CD4-positive, alpha-beta T cell treated with Interleukin-4 for 4 hours (primary cell): ENCODE results near the gene PVALEF.
A peak's percentile ranks its signal among the peaks of the same experiment; 100 is the strongest.
"Not testable (repeated sequence)": the region's sequence is repeated elsewhere in the genome, so short reads cannot be mapped to it uniquely, and the experiment has no call there.

Experiments
- DNase-seq: peaks from one replicate; pipeline ENCODE4 v3.0.0-alpha.2; 2020

Gene PVALEF

DNA sequence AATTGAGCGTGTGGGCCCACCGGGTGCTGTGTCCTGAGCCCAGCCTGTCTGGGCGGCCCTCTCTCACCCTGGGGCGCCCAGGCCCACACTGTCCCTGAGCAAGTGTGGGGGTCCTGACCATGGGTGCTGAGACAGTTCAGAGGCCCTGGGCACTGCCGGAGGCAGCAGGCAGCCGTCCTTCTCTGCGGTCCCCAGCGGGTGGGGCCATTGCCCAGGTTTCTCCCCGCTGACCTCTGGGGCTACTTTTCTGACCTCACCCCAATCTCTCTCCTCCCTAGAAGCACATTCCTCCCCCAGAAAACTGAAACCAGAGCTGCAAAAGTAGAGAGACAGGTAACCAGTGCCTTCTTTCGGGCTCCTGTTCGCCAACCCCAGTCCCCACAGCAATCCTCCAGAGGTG, 36.0 kb upstream of the PVALEF start:
- no peak for DNase-seq

DNA sequence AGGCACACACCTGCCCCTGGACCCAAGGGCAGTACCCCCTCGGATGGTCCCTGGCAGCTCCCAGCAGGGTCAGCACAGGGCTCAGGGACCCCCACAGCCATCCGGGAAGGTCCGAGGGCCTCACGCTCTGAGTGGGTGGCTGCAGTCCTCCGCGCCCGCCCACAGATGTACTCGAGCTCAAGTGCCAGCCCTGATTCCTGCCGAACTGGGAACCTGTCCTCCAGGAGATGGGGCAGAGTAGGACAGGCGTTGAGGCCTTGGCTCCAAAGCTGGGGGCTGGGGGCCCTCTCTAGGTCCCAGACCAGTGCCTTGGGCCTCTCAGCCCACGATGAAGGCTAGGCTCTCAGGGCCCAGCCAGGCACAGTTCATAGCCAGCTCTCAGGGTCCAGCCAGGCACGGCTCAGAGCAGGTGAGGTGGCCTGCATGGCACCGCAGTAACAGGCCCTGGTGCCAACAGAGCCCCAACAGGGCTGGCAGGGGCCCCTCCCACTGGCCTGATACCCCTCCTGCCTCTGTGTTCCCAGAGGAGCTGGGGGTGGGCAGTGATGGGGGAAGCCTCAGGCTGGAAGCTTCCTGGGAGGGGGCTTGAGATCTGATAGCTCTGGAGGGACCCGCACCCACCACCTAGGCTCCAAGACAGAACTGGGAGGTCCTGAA, 35.5 kb upstream of the PVALEF start:
- no peak for DNase-seq

DNA sequence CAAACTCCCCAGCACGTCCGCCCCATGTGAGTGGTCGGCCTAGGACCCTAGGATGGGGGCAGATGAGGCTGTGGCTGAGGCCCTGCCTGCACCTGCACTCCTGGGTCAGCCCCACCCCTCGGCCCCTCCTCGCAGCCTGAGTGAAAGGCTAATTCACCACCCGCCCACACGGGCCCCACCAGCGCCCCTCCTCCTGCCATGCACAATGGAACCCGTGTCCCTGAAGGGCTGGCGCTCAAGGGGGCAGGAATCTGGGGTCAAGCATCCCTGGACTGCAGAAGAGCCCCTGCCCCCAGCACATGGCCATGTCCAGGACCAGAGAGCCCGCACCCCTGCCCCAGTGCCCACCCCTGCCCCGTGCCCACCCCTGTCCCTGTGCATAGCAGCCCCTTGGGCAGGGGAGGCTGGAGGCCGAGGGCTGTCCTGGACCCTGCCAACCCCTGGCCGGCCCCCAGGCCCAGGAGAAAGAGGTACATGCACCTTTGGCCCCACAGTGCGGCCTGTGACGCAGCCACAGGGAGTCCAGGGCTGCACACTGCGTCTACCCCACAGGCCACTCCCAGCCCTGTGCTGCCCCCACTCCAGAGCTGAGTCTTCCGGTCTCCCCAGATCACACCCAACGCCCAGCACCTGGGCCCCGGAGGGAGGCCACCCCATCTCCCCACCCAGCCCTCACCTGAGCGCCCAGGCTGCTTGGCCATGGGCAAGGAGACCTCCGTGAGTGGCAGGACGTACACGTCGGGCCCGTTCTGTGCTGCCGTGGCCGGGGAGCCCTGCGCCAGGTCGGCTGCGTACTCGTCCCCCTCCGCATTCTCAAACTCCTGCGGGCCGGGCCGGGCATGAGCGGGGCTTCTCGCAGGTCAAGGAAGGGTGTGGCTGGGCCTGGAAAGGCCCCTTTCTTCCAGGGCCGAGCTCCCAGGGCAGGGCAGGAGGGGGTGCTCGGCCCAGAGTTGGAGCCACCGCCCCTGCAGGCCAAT, 34.6 kb upstream of the PVALEF start:
- DNase-seq: no peak

DNA sequence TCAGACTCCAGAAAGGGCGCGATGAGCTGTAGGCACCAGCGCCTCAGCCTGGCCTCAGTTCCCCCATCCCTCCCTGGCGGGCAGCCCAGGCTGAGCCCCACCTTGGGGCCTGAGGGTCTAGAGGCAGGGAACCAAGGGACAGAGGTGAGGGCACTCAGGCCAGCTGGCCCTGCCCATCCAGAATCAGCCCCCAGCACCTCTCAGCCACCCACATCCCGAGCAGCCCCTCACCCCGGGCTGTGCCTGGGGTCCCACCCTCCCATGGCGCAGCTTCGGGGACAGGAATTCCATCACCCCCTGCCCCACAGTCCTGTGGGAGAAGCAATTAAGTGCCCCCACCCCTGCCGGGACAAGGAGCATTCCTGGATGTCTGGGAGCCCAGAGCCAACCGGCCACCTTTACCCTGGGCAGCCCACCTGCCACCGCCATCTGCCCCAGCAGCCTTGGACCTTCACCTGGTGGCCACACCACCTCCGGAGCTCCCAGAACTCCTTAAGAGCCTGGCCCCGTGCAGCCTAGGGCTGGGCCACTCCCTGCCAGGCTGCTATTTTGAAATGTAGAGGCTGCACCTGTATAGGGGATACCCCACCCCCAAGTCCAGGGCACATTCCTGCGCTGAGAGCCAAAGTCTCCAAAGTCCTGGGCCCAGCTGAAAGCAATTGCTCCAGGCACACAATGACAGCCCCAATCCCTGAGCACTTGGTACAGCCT, 33.7 kb upstream of the PVALEF start:
- DNase-seq: no peak

DNA sequence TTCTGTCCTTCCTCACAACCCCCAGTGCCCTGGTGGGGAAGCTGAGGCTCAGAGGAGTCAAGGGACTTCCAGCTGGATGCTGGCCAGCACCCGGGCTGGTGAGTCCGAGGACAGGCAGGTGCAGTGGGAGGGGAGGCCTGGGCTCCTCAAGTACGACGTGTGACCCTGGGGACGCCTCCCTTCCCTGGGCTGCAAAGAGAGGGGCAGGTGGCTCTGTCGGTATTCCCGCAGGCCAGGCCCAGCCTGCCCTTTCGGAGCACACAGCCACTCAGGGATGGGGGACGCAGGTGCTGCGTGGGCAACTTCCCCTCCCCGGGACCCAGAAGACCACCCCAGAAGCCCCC, 33.1 kb upstream of the PVALEF start:
- DNase-seq: no peak

DNA sequence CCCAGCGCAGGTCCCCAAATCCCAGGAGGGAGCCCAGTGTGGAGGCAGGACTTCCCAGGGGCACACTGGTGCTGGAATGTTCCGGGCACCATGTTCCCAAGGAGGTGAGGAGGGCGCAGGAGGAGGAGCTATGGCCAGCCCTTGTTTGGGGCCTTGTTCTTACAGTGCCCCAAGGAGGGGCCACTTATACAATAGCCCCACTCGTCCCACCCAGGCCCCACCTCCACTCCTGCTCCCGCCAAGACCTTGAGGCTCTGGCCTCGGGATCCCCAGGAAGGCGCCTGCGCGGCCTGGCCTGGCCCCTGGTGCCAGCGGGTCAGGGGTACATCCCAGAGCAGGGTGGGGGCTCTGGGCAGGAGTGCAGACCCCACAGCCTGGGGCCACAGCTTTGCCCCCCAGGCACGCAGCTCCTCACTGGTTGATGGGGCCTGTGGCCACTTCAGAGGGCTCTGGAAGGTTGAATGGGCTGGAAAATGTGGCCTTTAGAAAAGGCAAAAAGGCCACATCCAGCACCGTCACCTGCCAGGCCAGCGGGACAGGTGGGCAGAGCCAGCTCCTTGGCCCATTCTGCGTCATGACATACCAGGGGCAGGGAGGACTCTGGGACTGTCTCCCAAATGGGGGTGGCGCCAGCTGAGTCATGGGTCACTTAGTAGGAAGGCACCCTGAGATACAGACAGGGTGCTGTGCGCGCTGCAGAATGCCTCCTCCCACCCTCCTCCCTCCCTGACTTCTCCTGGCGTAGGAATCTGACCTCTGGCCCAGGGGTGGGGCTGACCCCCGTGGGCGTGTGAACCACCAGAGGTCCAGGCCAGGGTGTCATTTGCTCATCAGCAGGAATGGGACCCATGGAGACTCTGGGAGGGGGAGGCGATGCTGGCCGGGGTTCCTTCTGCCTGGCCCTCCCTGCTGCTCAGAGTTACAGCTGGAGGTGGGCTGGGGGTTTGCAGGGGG, 32.3 kb upstream of the PVALEF start:
- no peak for DNase-seq

DNA sequence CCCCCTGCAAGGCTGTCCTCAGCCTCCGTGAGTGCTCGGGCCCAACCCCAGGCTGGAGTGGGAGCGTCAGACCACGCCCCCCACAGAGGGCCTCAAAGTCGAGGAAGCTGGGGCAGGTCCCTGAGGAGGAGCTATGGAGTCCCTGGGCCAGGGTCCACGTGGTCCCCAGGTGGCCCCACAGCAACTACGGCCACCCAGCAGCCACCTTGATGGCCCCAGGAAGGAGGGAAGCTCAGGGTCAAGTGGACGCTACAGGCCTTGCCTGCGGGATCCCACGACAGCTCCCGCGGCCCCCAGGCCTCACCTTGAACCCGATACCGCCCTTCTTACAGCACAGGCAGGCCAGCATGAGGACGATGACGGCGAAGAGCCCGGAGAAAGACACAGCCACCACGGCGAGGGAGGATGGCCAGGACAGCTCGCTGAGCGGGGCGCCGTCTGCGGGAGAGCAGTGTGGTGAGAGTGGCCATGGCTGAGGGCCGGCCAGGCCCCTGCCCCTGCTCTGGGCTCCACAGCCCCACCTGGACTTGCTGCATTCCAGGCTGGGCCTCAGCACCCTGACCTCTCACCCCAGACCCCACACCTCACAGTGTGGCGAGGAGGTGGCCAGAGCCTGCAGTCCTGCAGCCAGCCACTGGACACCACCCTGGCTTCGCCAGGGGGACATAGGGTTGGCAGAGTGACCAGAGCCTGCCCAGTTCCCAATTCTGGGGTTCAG, 31.1 kb upstream of the PVALEF start:
- no peak for DNase-seq

DNA sequence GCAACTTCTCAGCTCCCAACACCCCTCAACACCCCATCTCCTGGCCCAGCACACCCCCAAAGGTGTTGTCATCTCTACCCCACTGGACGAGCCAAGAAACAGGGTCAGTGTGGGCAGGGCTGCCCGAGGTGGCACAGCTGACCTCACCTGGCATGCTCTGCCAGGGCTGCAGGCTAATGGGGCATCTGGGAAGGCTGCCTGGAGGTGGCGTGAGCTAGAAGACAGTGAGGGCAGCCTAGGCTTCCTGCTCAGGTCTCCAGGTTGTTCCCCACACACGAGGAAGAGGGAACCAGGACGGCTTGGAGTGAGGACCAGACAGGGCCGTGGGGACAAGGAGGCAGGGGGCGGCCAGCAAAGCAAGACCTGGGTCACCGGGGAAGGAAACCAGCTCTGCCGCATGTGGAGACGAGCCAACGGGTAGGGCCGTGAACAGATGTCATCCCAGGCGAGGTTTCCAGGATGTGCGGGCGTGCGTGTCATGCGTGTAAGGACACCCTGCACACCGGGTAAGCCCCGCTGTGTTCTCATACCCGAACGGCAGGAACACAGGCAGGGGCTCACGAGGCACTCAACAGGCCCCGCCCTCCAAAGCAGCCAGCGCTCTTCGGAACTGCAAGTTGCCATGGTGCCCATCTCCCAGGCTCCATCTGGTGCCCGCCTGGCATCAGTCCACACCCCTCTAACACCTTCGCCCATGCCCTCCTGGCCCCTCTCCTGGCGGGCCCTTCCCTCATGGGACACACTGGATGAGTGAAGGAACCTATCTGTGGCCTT, 29.6 kb upstream of the PVALEF start:
- no peak for DNase-seq

DNA sequence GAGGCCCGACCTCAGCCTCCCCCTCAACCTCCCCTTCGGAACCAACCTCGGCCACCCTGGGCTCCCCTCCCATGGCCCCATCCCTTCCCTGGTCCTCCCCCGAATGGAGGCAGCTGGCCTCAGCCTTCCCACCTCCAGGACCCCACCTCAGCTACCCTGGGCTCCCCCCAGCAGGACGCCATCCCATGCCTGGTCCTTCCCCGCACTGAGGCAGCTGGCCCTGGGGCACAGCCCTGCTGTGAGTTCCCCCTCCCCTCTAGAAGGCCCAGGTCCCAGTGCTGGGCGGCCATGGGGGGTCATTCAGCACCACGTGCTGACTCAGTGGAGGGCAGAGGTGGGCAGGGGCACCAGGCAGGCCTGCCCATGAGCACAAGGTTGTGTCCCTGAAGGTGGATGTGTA, 28.9 kb upstream of the PVALEF start:
- DNase-seq: no peak

DNA sequence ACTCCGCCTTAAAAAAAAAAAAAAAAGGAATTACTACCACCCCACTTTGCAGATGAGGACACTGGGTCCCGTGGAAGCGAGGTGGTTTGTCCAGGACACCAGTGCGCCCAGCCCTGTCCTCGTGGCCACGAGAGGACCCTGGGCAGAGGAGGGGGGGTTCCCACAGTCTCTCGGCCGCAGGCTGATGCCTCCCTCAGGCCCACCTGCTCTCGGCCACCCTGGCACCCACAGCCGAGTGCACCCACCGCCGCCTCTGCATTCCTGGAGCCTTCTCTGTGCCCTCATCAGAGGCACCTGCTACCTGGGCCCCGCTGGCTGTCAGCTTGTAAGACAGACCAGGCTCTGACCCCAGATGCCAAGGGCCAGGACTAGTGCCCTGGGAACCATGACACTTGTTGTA, 28.1 kb upstream of the PVALEF start:
- no peak for DNase-seq

DNA sequence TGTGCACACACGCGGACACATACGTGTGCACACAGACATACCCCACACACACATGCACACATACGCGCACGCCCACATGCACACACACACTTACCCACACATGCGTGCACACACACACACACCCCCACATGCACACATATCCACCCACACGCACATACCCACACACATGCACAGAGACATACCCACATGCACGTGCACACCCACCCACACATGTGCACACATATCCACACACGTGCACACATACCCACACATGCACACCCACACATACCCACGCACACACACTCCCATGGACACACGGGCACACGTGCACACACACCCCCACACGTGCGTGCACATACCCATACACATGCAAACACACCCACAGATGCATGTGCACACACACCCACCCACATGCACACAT, 27.2 kb upstream of the PVALEF start:
- no peak for DNase-seq

DNA sequence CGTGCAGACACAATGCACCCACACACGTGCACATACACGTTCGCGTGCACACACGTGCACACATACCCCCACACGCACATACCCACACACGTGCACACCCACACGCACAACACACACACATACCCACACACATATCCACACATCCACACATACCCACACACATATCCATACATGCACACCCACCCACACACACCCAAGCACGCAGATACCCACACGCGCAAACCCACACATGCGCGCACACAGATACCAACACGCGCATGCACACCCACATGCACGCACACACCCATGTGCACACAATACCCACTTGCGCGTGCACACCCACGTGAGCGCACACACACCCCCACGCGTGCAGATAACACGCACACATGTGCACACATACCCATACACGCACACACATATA, 26.8 kb upstream of the PVALEF start:
- no peak for DNase-seq

DNA sequence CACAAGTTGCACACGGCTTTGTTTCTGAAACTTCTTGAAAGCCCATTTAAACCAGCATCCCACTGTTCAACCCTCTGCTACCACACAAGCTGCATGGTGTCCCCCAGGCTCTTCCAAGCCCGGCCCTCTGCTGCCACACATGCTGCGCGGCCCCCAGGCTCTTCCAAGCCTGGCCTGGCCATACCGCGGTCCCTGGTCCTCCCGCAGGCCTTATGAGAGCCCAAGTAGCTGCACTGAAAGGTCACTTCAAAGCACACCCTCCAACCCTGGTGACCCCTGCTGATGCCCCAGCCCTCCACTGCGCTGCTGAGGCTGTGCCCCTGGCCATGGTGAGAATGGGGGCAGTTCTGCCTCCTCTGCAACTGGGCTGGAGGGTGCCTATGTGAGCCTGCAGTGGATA, 25.9 kb upstream of the PVALEF start:
- DNase-seq: no peak

DNA sequence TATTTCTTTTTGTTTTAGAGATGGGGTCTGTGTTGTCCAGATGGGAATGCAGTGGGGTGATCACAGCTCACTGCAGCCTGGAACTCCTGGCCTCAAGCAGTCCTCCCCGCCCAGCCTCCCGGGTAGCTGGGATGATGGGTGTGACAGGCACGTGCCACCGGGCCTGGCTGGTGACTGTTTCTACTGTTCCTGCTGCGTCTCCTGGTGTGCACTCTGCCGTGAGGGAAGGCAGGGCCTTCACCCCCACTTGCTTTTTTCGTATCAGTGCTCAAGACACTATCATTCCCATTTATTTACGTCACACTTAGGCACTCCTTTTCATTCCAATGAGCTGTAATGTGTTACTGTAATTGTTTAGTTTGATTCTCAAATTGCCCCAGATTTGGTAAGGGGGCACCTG, 25.3 kb upstream of the PVALEF start:
- no peak for DNase-seq

DNA sequence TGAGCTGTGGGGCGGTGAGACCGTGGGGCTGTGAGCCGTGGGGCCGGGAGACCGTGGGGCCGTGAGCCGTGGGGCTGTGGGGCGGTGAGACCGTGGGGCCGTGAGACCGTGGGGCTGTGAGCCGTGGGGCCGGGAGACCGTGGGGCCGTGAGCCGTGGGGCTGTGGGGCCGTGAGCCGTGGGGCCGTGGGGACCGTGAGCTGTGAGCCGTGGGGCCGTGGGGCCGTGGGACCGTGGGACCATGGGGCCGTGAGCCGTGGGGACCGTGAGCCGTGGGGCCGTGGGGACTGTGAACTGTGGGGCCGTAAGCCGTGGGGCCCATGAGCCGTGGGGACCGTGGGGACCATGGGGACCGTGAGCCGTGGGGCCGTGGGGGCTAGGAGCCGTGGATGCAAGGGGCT, 24.6 kb upstream of the PVALEF start:
- DNase-seq: no peak

DNA sequence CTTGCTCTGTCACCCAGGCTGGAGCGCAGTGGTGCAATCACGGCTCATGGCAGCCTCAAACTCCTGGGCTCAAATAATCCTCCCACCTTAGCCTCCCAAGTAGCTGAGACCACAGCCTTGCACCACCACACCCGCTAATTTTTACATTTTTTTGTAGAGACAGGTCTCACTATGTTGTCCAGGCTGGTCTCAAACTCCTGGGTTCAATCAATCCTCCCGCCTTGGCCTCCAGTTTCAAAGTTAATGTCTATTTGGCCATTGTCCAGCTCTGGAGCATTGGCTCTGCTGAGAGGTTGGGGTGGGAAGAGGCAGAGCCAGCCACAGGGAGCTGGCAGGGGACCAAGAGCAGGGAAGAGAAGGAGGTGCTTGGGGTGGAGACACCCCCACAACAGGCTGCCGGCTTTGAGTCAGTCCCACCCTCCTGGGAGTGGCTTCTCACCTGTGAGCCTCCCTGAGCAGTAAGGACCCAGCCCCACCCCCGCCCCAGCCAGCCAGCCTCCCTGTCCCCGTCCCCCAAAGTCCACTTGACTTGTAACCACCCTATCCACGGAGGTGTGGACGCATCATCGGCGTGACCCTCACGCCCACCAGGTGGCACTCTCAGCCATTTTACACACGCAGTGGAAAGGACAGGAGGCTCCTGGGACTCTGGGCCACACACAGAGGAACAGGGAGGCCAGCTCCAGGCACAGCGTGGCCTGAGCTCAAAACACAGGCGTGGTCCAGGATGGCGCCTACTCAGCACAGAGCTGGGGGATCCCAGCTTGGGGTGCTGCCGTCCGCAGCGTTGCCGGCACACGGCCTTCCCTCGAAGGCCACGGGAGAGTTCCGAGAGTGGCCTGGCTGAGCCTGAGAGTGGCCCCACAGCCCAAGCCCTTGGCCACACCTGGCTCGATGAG, 22.8 kb upstream of the PVALEF start:
- peak; percentile 52 for DNase-seq

DNA sequence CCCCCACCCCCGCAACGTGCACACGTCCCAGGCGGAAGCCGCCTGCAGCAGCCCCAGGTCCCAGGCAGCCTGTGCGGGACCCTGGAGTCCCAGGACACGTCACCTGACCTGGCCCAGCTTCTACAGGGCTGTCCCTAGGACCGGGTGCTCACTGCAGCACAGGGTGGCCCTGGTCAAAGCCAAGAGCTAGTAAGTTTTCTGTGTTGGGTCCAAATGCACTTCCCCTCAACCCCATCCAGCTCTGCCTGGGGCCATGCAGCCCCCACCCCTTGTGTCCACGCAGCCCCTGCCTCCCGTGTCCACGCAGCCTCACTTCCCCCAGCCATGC, 22.1 kb upstream of the PVALEF start:
- no peak for DNase-seq

DNA sequence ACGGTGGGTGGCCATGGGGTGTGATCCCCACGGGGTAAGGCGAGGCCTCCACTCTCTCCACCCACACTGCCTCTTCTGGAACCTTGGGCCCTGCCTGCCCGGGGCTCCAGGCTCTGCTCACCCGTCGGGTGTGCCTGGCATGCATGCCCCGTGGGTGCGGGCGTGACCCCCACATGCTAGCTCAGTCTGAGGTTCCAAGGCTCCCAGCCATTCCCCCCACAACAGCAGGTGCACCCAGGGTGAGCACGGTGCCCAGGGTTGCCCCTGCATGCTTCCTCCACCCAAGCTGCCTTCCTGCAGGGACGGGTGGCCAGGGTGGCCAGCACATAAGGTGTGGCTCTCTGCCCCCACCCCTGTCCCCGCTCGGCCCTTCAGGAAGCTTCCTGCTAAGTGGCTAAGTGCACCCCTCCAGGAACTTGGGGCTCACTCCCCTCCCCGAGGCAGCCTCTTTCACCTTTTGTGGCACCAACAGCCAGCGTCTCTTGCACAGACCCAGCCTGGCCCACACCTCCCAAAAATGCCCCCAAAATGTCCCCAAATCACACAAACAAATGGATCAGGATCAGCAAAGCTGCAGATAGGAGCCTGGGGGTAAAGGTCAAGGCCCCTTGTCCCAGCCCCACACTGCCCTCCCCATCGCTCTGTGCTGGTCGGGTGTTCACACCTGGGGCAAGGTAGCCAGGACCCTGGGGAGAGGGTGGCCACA, 21.4 kb upstream of the PVALEF start:
- no peak for DNase-seq

DNA sequence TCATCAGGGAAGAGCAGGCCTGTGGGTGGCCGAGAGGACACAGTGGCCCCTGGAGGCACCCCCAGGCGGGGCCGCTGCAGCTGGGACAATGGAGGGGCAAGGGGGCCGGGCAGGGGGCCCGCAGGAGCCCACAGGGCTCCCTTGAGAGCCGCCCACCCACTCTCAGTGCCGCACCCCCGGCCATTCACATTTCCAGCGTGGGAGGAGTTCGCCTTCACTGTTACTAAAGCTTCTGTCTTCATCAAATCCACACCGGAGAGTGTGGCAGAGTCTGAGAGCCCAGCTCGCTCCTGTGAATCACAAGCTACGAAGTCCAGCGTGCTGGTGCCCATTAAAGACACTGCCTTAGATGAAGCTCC, 20.9 kb upstream of the PVALEF start:
- no peak for DNase-seq

DNA sequence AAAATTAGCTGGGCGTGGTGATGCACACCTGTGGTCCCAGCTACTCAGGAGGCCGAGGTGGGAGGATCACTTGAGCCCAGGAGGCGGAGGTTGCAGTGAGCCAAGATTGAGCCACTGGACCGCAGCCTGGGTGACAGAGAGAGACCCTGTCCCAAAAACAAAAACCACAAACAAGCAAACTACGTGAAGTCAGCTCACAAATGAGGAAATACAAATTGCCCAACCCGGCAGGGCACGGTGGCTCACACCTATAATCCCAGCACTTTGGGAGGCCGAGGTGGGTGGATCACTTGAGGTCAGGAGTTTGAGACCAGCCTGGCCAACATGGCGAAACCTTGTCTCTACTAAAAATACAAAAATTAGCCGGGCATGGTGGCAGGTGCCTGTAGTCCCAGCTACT, 19.1 kb upstream of the PVALEF start:
- DNase-seq: not testable (repeated sequence)
